Measurements from ENCODE around the gene KIAA0930. TPM values are rescaled to one million over a fixed set of nuclear protein-coding genes. Genes with fewer than 3 reads are reported as not detected.

The KIAA0930 gene
- total RNA-seq, 1 donor from 2014 or later: 107 TPM

DNA sequence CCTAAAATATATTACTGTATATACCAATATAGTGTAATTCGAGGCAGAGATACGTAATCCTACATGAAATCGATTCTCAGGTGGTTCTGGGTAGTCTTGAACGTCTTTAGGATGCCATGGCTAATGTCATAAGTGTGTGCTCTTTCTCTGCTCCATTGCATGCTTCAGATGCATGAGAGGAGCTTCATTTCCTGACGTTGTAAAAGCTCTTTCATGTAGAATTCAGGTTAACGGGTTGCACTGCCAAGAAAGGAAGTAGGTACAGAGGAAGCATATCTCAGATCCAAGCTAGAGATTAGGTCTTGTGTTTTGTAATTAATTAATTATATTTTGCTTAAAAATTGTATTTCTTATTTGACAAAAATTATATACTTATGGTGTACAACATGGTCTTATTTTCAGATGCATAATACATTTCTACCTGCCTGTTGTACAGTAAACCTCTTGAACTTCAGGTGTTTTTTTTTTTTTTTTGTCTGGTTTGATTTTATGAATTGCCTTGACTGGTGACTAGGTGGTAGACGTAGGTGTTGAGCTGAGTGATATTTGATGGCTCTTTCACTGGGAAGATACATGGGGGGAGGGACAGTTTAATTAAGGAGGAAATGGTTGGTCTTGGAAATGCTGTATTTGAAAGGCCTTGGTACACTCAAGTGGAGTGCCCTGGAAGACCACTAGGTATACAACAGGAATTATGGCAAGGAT lies 67.7 kb downstream of the KIAA0930 start:
- peaks cover 85% of the 10 kb centered on the region for H3K79me2 ChIP-seq (ENCODE audit: insufficient read depth, low read length)
- no peak overlapping the region for H3K9ac ChIP-seq (ENCODE audit: low read length)
- no peaks in the 10 kb centered on the region for H3K27me3 ChIP-seq (ENCODE audit: insufficient read depth, low read length)
- Mint-ChIP-seq H3K27ac (ENCODE audit: unreplicated experiment) (no peak overlapping the region), H3K27me3 (ENCODE audit: low read depth, unreplicated experiment) (no peaks in the 10 kb centered on the region), H3K4me1 (ENCODE audit: low read depth, unreplicated experiment) (peaks cover 16% of the 10 kb centered on the region), H3K36me3 (ENCODE audit: low read depth, unreplicated experiment) (peaks cover 16% of the 10 kb centered on the region), H3K4me3 (ENCODE audit: unreplicated experiment) (no peak overlapping the region), H3K9me3 (ENCODE audit: unreplicated experiment) (no peaks in the 10 kb centered on the region)
- FAIRE-seq (no peak), DNase-seq (ENCODE audit: low read depth) (no peak)
- H3K4me2 ChIP-seq (ENCODE audit: low read length): no peak overlapping the region
- peaks cover 66% of the 10 kb centered on the region for H4K20me1 ChIP-seq (ENCODE audit: insufficient read depth, low read length)
- TF ChIP-seq EZH2 (IDR thresholded peaks at IDR 0.05; ENCODE audit: insufficient read depth, low read length): no peak
- TF ChIP-seq, protein P1, sequence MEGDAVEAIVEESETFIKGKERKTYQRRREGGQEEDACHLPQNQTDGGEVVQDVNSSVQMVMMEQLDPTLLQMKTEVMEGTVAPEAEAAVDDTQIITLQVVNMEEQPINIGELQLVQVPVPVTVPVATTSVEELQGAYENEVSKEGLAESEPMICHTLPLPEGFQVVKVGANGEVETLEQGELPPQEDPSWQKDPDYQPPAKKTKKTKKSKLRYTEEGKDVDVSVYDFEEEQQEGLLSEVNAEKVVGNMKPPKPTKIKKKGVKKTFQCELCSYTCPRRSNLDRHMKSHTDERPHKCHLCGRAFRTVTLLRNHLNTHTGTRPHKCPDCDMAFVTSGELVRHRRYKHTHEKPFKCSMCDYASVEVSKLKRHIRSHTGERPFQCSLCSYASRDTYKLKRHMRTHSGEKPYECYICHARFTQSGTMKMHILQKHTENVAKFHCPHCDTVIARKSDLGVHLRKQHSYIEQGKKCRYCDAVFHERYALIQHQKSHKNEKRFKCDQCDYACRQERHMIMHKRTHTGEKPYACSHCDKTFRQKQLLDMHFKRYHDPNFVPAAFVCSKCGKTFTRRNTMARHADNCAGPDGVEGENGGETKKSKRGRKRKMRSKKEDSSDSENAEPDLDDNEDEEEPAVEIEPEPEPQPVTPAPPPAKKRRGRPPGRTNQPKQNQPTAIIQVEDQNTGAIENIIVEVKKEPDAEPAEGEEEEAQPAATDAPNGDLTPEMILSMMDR (IDR thresholded peaks at IDR 0.05; ENCODE audit: insufficient read depth, low read depth, low read length): no peak
- no peak overlapping the region for H3K27ac ChIP-seq (ENCODE audit: low read depth, low read length)
- no peak overlapping the region for H2AFZ ChIP-seq (ENCODE audit: low read depth, low read length)
- no peaks in the 10 kb centered on the region for H3K9me3 ChIP-seq (ENCODE audit: insufficient read depth, low read depth, low read length)
- no peak overlapping the region for H3K4me3 ChIP-seq (ENCODE audit: insufficient read depth, low read depth, low read length)
- H3K4me1 ChIP-seq (ENCODE audit: insufficient read depth, low read length): peaks cover 6% of the 10 kb centered on the region
- H3K36me3 ChIP-seq (ENCODE audit: insufficient read depth, low read length): peaks cover 65% of the 10 kb centered on the region

DNA sequence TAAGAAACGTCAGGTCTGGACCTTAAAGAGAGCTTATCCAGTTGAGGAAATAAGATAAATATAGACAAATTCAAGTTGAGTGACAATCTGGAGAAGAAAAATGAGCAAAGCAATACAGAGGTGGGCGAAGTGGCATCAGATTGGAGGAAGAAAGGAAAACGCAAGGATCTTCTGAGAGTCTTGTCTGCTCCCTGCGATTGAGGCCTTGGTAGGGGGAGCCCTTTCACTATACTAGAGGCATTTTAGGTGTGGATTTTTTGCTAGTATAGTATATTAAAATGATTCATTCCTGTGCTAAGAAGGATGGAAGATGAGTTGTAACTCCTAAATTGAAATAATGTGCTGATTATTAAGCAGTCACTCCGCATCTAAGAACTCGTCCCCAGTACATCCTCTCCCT lies 68.9 kb downstream of the KIAA0930 start:
- Histone ChIP-seq H3K27me3 (ENCODE audit: insufficient read depth, low read length) (no peaks in the 10 kb centered on the region), H3K27ac (ENCODE audit: low read depth, low read length) (no peak overlapping the region), H3K9ac (ENCODE audit: low read length) (no peak overlapping the region), H3K79me2 (ENCODE audit: insufficient read depth, low read length) (peaks cover 89% of the 10 kb centered on the region), H3K36me3 (ENCODE audit: insufficient read depth, low read length) (peaks cover 62% of the 10 kb centered on the region), H3K4me1 (ENCODE audit: insufficient read depth, low read length) (peaks cover 6% of the 10 kb centered on the region), H3K9me3 (ENCODE audit: insufficient read depth, low read depth, low read length) (no peaks in the 10 kb centered on the region), H2AFZ (ENCODE audit: low read depth, low read length) (no peak overlapping the region), H3K4me2 (ENCODE audit: low read length) (no peak overlapping the region), H4K20me1 (ENCODE audit: insufficient read depth, low read length) (peaks cover 64% of the 10 kb centered on the region), H3K4me3 (ENCODE audit: insufficient read depth, low read depth, low read length) (no peak overlapping the region)
- Mint-ChIP-seq H3K4me3 (ENCODE audit: unreplicated experiment) (no peak overlapping the region), H3K27ac (ENCODE audit: unreplicated experiment) (no peak overlapping the region), H3K9me3 (ENCODE audit: unreplicated experiment) (no peaks in the 10 kb centered on the region), H3K4me1 (ENCODE audit: low read depth, unreplicated experiment) (peaks cover 16% of the 10 kb centered on the region), H3K27me3 (ENCODE audit: low read depth, unreplicated experiment) (no peaks in the 10 kb centered on the region), H3K36me3 (ENCODE audit: low read depth, unreplicated experiment) (peaks cover 13% of the 10 kb centered on the region)
- no peak for TF ChIP-seq EZH2 (IDR thresholded peaks at IDR 0.05; ENCODE audit: insufficient read depth, low read length)
- TF ChIP-seq, protein P1 (IDR thresholded peaks at IDR 0.05; ENCODE audit: insufficient read depth, low read depth, low read length): no peak
- DNase-seq (ENCODE audit: low read depth) (no peak), FAIRE-seq (no peak)

Data from astrocyte (in vitro differentiated cells and primary cell).